Activated T-cell treated with anti-CD3 and anti-CD28 coated beads, Interleukin-2, amount 50 U/mL, for 4 hours (primary cell): Measurements from ENCODE around the gene ING4. TPM values are rescaled to one million over a fixed set of nuclear protein-coding genes. Genes with fewer than 3 reads are reported as not detected.

Experiments used
- ATAC-seq, 2 donors: fragments of 200-7000 bp; cut with Tn5 transposase; one replicate each; pipeline ENCODE4 v1.10.0; 2021
- DNase-seq: peaks from one replicate; pipeline ENCODE4 v3.0.0-alpha.2; 2020
- H3K27me3 Mint-ChIP-seq: one replicate; pipeline ENCODE4 v1.8.0; 2021; ENCODE audit warnings: low read depth, mixed read lengths
- H3K36me3 Mint-ChIP-seq: one replicate; pipeline ENCODE4 v1.8.0; 2022; ENCODE audit warnings: mixed read lengths; ENCODE audit not compliant: insufficient read depth
- H3K4me1 Mint-ChIP-seq: one replicate; pipeline ENCODE4 v1.8.0; 2021; ENCODE audit warnings: low read depth, mixed read lengths
- H3K4me3 Mint-ChIP-seq: one replicate; pipeline ENCODE4 v1.8.0; 2021; ENCODE audit warnings: mild to moderate bottlenecking, moderate library complexity, mixed read lengths
- H3K9me3 Mint-ChIP-seq: one replicate; pipeline ENCODE4 v1.8.0; 2021; ENCODE audit warnings: mixed read lengths
- total RNA-seq, 3 donors: library from RNA; stranded (reverse); gene quantifications; one replicate each; pipeline ENCODE4 v1.2.1, GENCODE V29; 2021

Gene ING4
- total RNA-seq, 3 donors from 2014 or later: 5.9 to 7.5 (median 6.9) TPM

GRCh38 chr12:6613776-6614512, 49.0 kb downstream of the ING4 start:
- H3K36me3 Mint-ChIP-seq: no peaks in the 10 kb centered on the region
- H3K27me3 Mint-ChIP-seq: no peaks in the 10 kb centered on the region
- no peak overlapping the region for H3K4me3 Mint-ChIP-seq
- peaks cover 33% of the 10 kb centered on the region for H3K4me1 Mint-ChIP-seq
- peak; percentile 20 for DNase-seq
- H3K9me3 Mint-ChIP-seq: no peaks in the 10 kb centered on the region
- ATAC-seq: peak in 1 of 2 donors; percentile 9

GRCh38 chr12:6613015-6613775, 49.7 kb downstream of the ING4 start:
- Mint-ChIP-seq H3K36me3 (no peaks in the 10 kb centered on the region), H3K4me1 (peaks cover 33% of the 10 kb centered on the region), H3K4me3 (no peak overlapping the region), H3K9me3 (no peaks in the 10 kb centered on the region), H3K27me3 (no peaks in the 10 kb centered on the region)
- ATAC-seq (no peak), DNase-seq (no peak)

GRCh38 chr12:6612652-6613014, 50.3 kb downstream of the ING4 start:
- Mint-ChIP-seq H3K36me3 (no peaks in the 10 kb centered on the region), H3K4me3 (peak overlapping the region; percentile 24), H3K9me3 (no peaks in the 10 kb centered on the region), H3K4me1 (peaks cover 33% of the 10 kb centered on the region), H3K27me3 (no peaks in the 10 kb centered on the region)
- ATAC-seq (no peak), DNase-seq (no peak)

DNA sequence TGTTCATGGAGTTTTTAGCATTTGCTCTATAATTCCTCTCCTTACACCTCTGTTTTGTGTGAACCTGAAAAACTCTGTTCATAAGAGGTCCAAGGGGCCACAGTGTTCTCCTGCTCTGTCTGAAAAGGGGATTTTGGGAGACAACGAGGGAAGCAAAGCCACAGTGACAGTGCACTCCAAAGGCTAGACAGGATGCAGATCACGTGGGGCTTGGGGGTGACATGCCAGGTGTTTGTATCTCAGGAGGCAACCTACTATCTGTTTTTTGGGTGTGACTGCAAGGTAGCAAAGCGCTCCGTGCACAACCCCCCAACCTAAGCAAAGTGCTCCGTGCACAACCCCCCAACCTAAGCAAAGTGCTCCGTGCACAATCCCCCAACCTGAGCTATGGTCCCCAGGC, 50.7 kb downstream of the ING4 start:
- no peaks in the 10 kb centered on the region for H3K36me3 Mint-ChIP-seq
- DNase-seq: no peak
- no peaks in the 10 kb centered on the region for H3K27me3 Mint-ChIP-seq
- no peaks in the 10 kb centered on the region for H3K9me3 Mint-ChIP-seq
- peaks cover 33% of the 10 kb centered on the region for H3K4me1 Mint-ChIP-seq
- no peak for ATAC-seq
- H3K4me3 Mint-ChIP-seq: peak overlapping the region; percentile 24

GRCh38 chr12:6608592-6609281, 54.2 kb downstream of the ING4 start:
- peaks cover 16% of the 10 kb centered on the region for H3K36me3 Mint-ChIP-seq
- DNase-seq: peak; percentile 15
- ATAC-seq: no peak
- no peaks in the 10 kb centered on the region for H3K9me3 Mint-ChIP-seq
- no peak overlapping the region for H3K4me3 Mint-ChIP-seq
- H3K27me3 Mint-ChIP-seq: no peaks in the 10 kb centered on the region
- peaks cover 46% of the 10 kb centered on the region for H3K4me1 Mint-ChIP-seq

- Mint-ChIP-seq H3K9me3 (no peaks in the 10 kb centered on the region), H3K36me3 (peaks cover 21% of the 10 kb centered on the region), H3K4me1 (peaks cover 50% of the 10 kb centered on the region), H3K27me3 (no peaks in the 10 kb centered on the region), H3K4me3 (no peak overlapping the region)
- DNase-seq (peak; percentile 46), ATAC-seq (peak; percentile 27 to 35)
These were observed 54.9 kb downstream of the ING4 start for GRCh38 chr12:6607751-6608591.

DNA sequence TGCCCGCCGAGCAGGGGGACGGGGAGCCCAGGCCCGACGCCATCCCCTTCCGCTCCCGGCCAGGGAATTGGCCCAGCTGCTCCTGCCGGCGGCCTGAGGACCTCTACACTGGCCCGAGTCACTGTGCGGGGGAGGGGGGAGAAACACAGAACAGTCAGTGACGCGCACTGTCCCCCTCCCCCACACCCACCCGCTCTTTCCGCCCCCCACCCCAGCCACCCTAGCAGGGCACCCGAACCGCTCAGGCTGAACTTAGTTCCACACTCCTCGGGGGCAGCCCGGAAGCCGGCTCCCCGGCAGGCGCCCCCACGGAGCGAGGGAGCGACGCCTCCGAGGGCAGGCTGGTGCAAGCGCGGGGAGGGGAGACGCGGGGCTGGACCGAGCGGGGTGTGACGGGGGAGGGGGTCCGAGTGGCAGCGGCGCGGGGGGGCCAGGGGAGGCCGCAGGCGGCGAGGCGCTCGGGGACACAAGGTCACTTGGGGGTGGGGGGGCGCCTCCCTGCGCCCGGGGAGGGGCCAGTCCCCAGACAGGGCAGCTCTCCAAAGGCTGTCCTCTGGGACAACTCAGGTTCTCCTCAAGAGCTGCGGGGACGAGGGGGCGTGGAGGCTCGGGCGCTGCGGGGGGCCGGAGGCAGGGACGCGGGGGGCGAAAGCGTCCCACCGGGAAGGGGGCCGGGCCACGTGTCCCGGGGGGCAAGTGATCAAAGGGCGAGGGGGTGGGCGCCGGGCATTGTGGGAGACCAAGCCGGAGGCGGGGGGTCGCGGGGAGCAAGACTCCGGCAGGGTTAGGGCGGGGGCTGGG, 56.4 kb downstream of the ING4 start:
- Mint-ChIP-seq H3K36me3 (peaks cover 32% of the 10 kb centered on the region), H3K4me1 (peaks cover 50% of the 10 kb centered on the region), H3K27me3 (no peaks in the 10 kb centered on the region), H3K9me3 (no peaks in the 10 kb centered on the region), H3K4me3 (peak overlapping the region; percentile 93)
- DNase-seq (peak; percentile 71), ATAC-seq (peak; percentile 36 to 39)

- H3K27me3 Mint-ChIP-seq: no peaks in the 10 kb centered on the region
- peaks cover 45% of the 10 kb centered on the region for H3K4me1 Mint-ChIP-seq
- H3K36me3 Mint-ChIP-seq: peaks cover 40% of the 10 kb centered on the region
- H3K4me3 Mint-ChIP-seq: peak overlapping the region; percentile 93
- ATAC-seq: peak; percentile 46 to 53
- no peaks in the 10 kb centered on the region for H3K9me3 Mint-ChIP-seq
- DNase-seq: peak; percentile 48
These were observed 57.2 kb downstream of the ING4 start for GRCh38 chr12:6605421-6606330.

DNA sequence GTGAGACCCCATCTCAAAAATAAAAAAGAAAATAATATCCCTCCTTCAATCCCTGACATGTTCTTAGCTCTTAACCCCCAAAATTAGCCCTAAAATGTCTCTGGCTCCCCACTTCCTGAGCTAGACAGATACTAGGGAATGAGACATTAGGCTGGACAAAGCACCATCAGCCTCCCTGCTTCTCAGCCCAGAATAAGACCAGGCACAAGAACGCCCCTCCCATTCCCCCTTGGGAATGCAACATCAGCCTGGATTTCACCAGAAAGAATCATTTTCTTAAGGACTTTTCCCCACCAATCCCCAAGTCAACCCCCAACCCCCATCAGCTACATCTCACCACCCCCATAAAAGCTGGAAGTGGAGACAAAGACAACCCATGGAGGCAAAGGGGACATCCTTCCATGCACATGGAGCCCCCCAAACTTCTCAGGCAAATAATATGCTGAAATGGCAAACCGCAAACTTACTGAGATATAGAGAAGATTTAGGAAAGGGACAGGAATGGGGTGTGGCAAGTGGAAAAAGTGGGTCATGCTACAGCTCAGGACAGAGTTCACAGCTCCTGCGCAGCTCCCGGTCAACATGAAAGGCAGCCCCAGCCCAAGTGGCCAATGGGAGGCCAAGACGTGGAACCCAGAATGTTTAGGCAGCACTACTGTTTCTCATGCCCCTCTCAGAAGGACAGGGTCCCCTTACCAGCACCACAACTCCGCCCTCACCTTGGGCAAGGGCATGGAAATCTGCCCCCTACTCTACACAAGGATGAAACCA, 58.5 kb downstream of the ING4 start:
- Mint-ChIP-seq H3K9me3 (no peaks in the 10 kb centered on the region), H3K36me3 (peaks cover 52% of the 10 kb centered on the region), H3K4me3 (peak overlapping the region; percentile 93), H3K4me1 (peaks cover 47% of the 10 kb centered on the region), H3K27me3 (no peaks in the 10 kb centered on the region)
- DNase-seq (no peak), ATAC-seq (no peak)

GRCh38 chr12:6603095-6603567, 59.8 kb downstream of the ING4 start:
- Mint-ChIP-seq H3K27me3 (no peaks in the 10 kb centered on the region), H3K4me1 (peaks cover 47% of the 10 kb centered on the region), H3K9me3 (no peaks in the 10 kb centered on the region), H3K36me3 (peaks cover 58% of the 10 kb centered on the region), H3K4me3 (peak overlapping the region; percentile 93)
- ATAC-seq (no peak), DNase-seq (peak; percentile 19)

- no peaks in the 10 kb centered on the region for H3K9me3 Mint-ChIP-seq
- H3K4me1 Mint-ChIP-seq: peaks cover 50% of the 10 kb centered on the region
- peak overlapping the region; percentile 93 for H3K4me3 Mint-ChIP-seq
- ATAC-seq (no peak), DNase-seq (no peak)
- no peaks in the 10 kb centered on the region for H3K27me3 Mint-ChIP-seq
- peaks cover 63% of the 10 kb centered on the region for H3K36me3 Mint-ChIP-seq
These were observed 60.4 kb downstream of the ING4 start for GRCh38 chr12:6602526-6602925.
